ENCODE results near the gene PFKFB2.

Gene PFKFB2

DNA sequence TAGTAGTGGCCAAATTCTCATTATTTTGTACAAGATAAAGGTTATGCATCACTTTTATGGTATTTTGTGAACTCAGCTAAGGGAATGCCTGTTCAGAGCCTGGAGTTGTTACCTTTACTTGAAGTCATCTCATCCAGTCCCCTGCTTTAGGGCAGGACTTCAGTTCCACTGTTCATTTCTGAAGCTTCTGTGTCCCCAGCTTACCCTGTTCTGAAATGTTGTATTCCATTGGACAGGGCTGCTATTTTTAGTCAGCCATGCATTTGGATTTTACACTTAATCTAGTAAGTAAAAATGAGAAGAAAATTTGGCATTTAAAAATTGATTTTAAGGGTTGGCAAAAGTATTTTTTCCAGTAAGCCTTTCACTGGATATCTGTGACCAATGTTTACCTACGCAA, 23.9 kb downstream of the PFKFB2 start:
- TF ChIP-seq, protein P1, sequence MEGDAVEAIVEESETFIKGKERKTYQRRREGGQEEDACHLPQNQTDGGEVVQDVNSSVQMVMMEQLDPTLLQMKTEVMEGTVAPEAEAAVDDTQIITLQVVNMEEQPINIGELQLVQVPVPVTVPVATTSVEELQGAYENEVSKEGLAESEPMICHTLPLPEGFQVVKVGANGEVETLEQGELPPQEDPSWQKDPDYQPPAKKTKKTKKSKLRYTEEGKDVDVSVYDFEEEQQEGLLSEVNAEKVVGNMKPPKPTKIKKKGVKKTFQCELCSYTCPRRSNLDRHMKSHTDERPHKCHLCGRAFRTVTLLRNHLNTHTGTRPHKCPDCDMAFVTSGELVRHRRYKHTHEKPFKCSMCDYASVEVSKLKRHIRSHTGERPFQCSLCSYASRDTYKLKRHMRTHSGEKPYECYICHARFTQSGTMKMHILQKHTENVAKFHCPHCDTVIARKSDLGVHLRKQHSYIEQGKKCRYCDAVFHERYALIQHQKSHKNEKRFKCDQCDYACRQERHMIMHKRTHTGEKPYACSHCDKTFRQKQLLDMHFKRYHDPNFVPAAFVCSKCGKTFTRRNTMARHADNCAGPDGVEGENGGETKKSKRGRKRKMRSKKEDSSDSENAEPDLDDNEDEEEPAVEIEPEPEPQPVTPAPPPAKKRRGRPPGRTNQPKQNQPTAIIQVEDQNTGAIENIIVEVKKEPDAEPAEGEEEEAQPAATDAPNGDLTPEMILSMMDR (IDR thresholded peaks at IDR 0.05; ENCODE audit: borderline replicate concordance, control extremely low read depth, extremely low read depth, insufficient read depth, missing control alignments): no peak
- in situ Hi-C loops (cut with MboI; ENCODE audit: low sequenced_read_pairs, unreplicated experiment): loop anchor here (25.0 kb wide), 1 partner anchor 410 kb away; the partner anchor contains the start of gene CR1
- DNase-seq (ENCODE audit: low spot score): no peak

DNA sequence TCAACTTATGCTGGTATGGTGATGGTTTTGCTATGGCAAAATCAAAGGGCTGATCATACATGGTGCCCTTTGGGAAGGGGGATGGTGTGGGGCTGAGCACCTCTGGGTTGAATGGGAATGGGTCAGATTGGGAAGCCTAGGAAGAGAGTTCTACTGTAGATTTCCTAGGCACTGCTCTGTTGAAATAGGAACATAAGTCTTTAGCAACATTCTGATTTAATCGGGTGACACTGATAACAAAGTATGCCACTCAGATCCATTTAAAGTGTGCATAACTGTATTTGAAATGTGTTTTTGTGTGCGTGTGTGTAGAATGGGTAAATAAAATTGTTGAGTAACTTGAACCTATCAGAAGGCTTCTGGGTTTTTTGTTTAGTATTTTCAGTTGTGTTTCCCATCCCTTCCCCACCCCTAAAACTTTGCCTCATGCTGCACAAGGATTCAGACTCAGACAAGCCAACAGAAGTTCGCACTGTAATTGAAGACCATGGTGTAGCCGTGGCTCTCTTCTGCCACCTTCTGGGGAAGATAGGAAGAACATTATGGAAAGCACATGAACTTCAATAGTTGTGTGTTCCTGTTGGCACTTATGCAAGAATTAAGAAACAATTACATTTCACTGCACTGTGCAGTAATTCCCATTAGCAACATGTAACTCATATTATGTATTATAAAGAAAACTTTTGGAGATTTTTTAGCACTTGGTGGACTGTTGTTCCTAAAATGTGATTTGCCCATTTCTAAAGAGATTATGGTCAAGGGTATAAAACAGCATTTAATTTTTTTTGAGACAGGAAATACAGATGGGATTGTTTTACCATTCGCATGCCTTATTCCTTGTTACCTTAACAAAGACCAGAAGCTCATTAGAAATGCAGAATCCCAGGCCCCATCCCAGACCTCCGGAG, 24.6 kb downstream of the PFKFB2 start:
- TF ChIP-seq, protein P1 (IDR thresholded peaks at IDR 0.05; ENCODE audit: borderline replicate concordance, control extremely low read depth, extremely low read depth, insufficient read depth, missing control alignments): peak; percentile 79
- DNase-seq (ENCODE audit: low spot score): peak; percentile 64
- in situ Hi-C loops (cut with MboI; ENCODE audit: low sequenced_read_pairs, unreplicated experiment): loop anchor here (25.0 kb wide), 1 partner anchor 410 kb away; the partner anchor contains the start of gene CR1

DNA sequence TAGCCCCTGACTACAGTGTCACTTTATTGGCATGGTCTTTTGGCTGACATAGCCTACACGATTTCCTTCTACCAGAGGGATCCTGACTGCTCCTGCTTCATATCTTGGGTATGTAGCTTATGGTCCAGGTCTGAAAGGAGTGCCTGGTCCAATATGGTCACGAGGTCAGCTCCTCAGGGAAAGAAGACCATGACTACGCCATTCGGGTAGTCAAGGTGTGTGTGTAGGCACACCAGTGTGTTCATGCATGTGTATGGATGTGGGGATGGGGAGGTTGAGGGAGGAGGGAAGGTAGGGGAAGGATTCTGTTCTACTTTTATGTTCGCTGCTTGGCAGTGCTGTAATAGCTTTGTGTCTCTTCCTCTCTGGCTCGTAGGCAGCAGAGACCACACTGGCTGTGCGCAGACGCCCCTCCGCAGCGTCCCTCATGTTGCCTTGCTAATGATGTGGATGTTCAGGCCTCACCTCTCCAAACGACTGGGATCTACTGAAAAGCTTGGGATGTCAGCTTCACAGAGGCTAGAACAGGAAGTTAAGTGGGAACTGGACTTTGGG, 25.6 kb downstream of the PFKFB2 start:
- no peak for DNase-seq (ENCODE audit: low spot score)
- TF ChIP-seq, protein P1 (IDR thresholded peaks at IDR 0.05; ENCODE audit: borderline replicate concordance, control extremely low read depth, extremely low read depth, insufficient read depth, missing control alignments): no peak
- in situ Hi-C loops (cut with MboI; ENCODE audit: low sequenced_read_pairs, unreplicated experiment): loop anchor here (25.0 kb wide), 1 partner anchor 409 kb away; the partner anchor contains the start of gene CR1

DNA sequence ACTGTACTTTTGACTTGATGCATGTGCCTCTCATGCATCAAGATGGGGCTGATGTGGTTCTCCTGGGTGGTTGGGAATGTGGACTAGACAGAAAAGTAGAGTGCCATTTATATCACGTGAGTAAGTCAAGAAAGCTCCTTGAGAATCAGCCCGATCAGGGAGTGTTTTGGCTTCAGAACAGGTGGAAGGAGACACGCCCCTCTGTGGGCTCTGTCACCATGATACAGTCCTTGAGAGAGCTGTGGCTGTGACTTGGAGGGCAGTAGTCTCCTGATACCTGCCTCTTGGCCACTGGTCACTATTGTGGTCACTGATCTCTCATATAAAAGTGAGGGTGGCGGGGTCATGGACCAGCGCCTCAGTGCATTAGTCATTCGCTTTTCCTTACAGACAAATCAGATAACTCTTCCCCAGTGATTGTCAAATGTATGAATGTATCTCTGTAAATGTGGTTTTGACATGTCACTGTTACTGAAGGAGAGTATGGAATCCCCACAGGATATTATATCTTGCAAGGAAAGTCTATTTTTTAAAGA, 26.7 kb downstream of the PFKFB2 start:
- in situ Hi-C loops (cut with MboI; ENCODE audit: low sequenced_read_pairs, unreplicated experiment): loop anchor here (25.0 kb wide), 1 partner anchor 408 kb away; the partner anchor contains the start of gene CR1
- TF ChIP-seq, protein P1 (IDR thresholded peaks at IDR 0.05; ENCODE audit: borderline replicate concordance, control extremely low read depth, extremely low read depth, insufficient read depth, missing control alignments): no peak
- DNase-seq (ENCODE audit: low spot score): no peak

DNA sequence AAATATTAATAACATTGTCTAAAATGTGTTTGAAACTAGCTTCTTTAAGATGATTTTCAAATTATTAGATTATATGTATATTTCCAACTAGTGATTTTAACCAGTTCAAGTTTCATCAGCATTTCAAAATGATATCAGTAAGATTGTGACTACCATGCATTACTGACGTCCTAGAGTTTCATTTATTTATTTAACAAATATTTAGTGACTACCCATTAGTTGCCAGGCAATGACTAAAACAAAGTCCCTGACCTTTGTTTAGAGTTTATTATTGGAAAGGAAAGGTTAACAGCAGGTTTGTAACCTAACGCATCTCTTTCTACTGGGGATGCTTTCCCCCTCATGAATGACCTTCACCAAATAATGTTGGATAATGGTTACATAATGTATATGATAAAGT, 28.0 kb downstream of the PFKFB2 start:
- TF ChIP-seq, protein P1 (IDR thresholded peaks at IDR 0.05; ENCODE audit: borderline replicate concordance, control extremely low read depth, extremely low read depth, insufficient read depth, missing control alignments): no peak
- in situ Hi-C loops (cut with MboI; ENCODE audit: low sequenced_read_pairs, unreplicated experiment): loop anchor here (25.0 kb wide), 1 partner anchor 406 kb away; the partner anchor contains the start of gene CR1
- DNase-seq (ENCODE audit: low spot score): no peak

DNA sequence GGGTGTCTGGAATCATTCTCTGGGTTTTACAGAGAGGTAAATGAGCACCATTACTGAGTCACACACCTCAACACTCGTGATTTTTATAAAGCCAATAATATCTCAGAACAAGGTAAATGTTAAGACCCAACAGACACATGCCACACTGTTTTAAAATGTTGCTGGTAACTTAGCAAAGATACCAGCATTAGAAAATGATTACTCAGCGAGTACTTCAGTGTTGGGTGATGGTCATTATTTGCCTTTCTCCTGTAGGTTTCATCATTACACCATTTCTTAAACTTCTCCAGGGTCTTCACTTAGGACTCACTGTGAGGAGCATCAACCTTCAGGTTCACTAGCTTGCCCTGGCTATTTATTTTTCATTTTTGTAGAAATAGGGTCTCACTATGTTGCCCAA, 28.7 kb downstream of the PFKFB2 start:
- DNase-seq (ENCODE audit: low spot score): no peak
- in situ Hi-C loops (cut with MboI; ENCODE audit: low sequenced_read_pairs, unreplicated experiment): loop anchor here (25.0 kb wide), 1 partner anchor 405 kb away; the partner anchor contains the start of gene CR1
- TF ChIP-seq, protein P1 (IDR thresholded peaks at IDR 0.05; ENCODE audit: borderline replicate concordance, control extremely low read depth, extremely low read depth, insufficient read depth, missing control alignments): no peak

All from GM13976 (cell line).